GM23338 (cell line): Measurements from ENCODE around the gene GTPBP1. TPM values are rescaled to one million over a fixed set of nuclear protein-coding genes. Genes with fewer than 3 reads are reported as not detected.

ENCODE experiments used
- ATAC-seq: fragments of 200-7000 bp; cut with Tn5 transposase; 3 replicates; pipeline ENCODE4 v1.9.1; 2020
- DNase-seq: peaks from one replicate; pipeline ENCODE4 v3.0.0-alpha.2; 2015; ENCODE audit warnings: low spot score
- H2AFZ ChIP-seq: fragments of 200-600 bp; sonication (generic); 2 replicates; pipeline ENCODE4 v1.8.0; 2016; ENCODE audit warnings: antibody characterized with exemption, mild to moderate bottlenecking, moderate library complexity
- H3F3A ChIP-seq: fragments of 200-600 bp; sonication (generic); replicated peaks from 2 replicates; pipeline ENCODE4 v1.8.0; 2017; ENCODE audit warnings: antibody characterized with exemption, mixed run types, low read depth
- H3K27ac ChIP-seq: fragments of 200-600 bp; sonication (generic); 2 replicates; pipeline ENCODE4 v1.6.1; 2016; ENCODE audit warnings: low read depth
- H3K27me3 ChIP-seq: fragments of 200-600 bp; sonication (generic); 2 replicates; pipeline ENCODE4 v1.8.0; 2016; ENCODE audit warnings: mild to moderate bottlenecking, mixed run types, moderate library complexity; ENCODE audit not compliant: insufficient read depth
- H3K36me3 ChIP-seq: fragments of 200-600 bp; sonication (generic); 2 replicates; pipeline ENCODE4 v1.8.0; 2016; ENCODE audit warnings: mild to moderate bottlenecking; ENCODE audit not compliant: insufficient read depth
- H3K4me1 ChIP-seq: fragments of 200-600 bp; sonication (generic); 2 replicates; pipeline ENCODE4 v1.8.0; 2016; ENCODE audit warnings: mild to moderate bottlenecking, moderate library complexity; ENCODE audit not compliant: insufficient read depth
- H3K4me2 ChIP-seq: fragments of 200-600 bp; sonication (generic); 2 replicates; pipeline ENCODE4 v1.7.1; 2017; ENCODE audit warnings: mixed run types
- H3K4me3 ChIP-seq: fragments of 200-600 bp; sonication (generic); 2 replicates; pipeline ENCODE4 v1.6.1; 2016; ENCODE audit warnings: mixed run types
- H3K79me2 ChIP-seq: fragments of 200-600 bp; sonication (generic); replicated peaks from 2 replicates; pipeline ENCODE4 v1.8.0; 2017; ENCODE audit warnings: mild to moderate bottlenecking; ENCODE audit not compliant: insufficient read depth
- H3K9me2 ChIP-seq: fragments of 200-600 bp; sonication (generic); 2 replicates; pipeline ENCODE4 v1.8.0; 2017; ENCODE audit not compliant: insufficient read depth
- H4K20me1 ChIP-seq: fragments of 200-600 bp; sonication (generic); replicated peaks from 2 replicates; pipeline ENCODE4 v1.8.0; 2017; ENCODE audit warnings: mild to moderate bottlenecking; ENCODE audit not compliant: insufficient read depth
- H3K27ac Mint-ChIP-seq: 2 replicates; pipeline ENCODE4 v1.8.0; 2020; ENCODE audit warnings: inconsistent platforms, mild to moderate bottlenecking, moderate library complexity, mixed read lengths
- H3K27me3 Mint-ChIP-seq: 3 replicates; pipeline ENCODE4 v1.8.0; 2022; ENCODE audit warnings: low read depth, mild to moderate bottlenecking, moderate library complexity, mixed read lengths, inconsistent platforms; ENCODE audit not compliant: insufficient read depth, poor library complexity
- H3K36me3 Mint-ChIP-seq: 3 replicates; pipeline ENCODE4 v1.8.0; 2021; ENCODE audit warnings: low read depth, mild to moderate bottlenecking, inconsistent platforms, moderate library complexity, mixed read lengths
- H3K4me1 Mint-ChIP-seq: 3 replicates; pipeline ENCODE4 v1.8.0; 2020; ENCODE audit warnings: mild to moderate bottlenecking, inconsistent platforms, mixed read lengths
- H3K4me3 Mint-ChIP-seq: 3 replicates; pipeline ENCODE4 v1.8.0; 2021; ENCODE audit warnings: moderate library complexity, mild to moderate bottlenecking, inconsistent platforms, mixed read lengths
- H3K9me3 Mint-ChIP-seq: 3 replicates; pipeline ENCODE4 v1.8.0; 2020; ENCODE audit warnings: moderate library complexity, mild to moderate bottlenecking, inconsistent platforms, mixed read lengths
- CREB1 ChIP-seq: fragments of 250-450 bp; sonication (Bioruptor Pico); IDR thresholded peaks from 2 replicates; pipeline ENCODE4 v1.5.0; 2020; ENCODE audit warnings: low read depth, mild to moderate bottlenecking, moderate library complexity
- EZH2 ChIP-seq: fragments of 200-600 bp; sonication (generic); IDR thresholded peaks from one replicate; pipeline ENCODE4 v1.8.0; 2017; ENCODE audit warnings: antibody characterized with exemption, mild to moderate bottlenecking, low read depth; ENCODE audit not compliant: unreplicated experiment
- JUNB ChIP-seq: IDR thresholded peaks from one replicate; pipeline ENCODE4 v1.6.1; 2016; ENCODE audit warnings: antibody characterized with exemption; ENCODE audit not compliant: unreplicated experiment
- NANOG ChIP-seq: IDR thresholded peaks from 2 replicates; pipeline ENCODE4 v1.6.1; 2016; ENCODE audit warnings: antibody characterized with exemption, borderline replicate concordance
- POLR2AphosphoS5 ChIP-seq: IDR thresholded peaks from 2 replicates; pipeline ENCODE4 v1.6.1; 2016; ENCODE audit warnings: antibody characterized with exemption, low read depth
- ZNF114 ChIP-seq: fragments of 250-450 bp; sonication (Bioruptor Pico); IDR thresholded peaks from 2 replicates; pipeline ENCODE4 v1.5.0; 2020; ENCODE audit warnings: mild to moderate bottlenecking, moderate library complexity
- polyA plus RNA-seq: library from polyadenylated mRNA; unstranded; fragments of >200 nt; fragmentation: Nextera tagmentation; extraction: Ambion mirVana; gene quantifications from 2 replicates; pipeline ENCODE4 v1.2.1, GENCODE V29; 2016
- total RNA-seq: library from RNA; depleted of rRNA; stranded (reverse); fragments of >200 nt; shearing (Covaris generic); gene quantifications from 2 replicates; pipeline ENCODE4 v1.2.3, GENCODE V29; 2014
- TF ChIP-seq, protein P1 (sequence below), 2 experiments: fragments of 200-600 bp in 1 of 2; sonication (generic) in 1 of 2; conservative IDR thresholded peaks; 2 replicates each; pipeline versions ENCODE4 v1.5.1 to v1.6.1; 2016 to 2017; ENCODE audit warnings: antibody characterized with exemption in 2 of 2, low read depth in 2 of 2, mild to moderate bottlenecking in 2 of 2, moderate library complexity in 1 of 2
- TF ChIP-seq, protein P2 (sequence below): IDR thresholded peaks from 2 replicates; pipeline ENCODE4 v1.6.1; 2016; ENCODE audit warnings: antibody characterized with exemption
- TF ChIP-seq, protein P3 (sequence below): fragments of 250-450 bp; sonication (Bioruptor Pico); IDR thresholded peaks from 2 replicates; pipeline ENCODE4 v1.5.0; 2020; ENCODE audit warnings: mild to moderate bottlenecking, moderate library complexity

The GTPBP1 gene
- total and polyA plus RNA-seq, 2 experiments from 2014 or later, result 27.2 to 88.4 TPM

DNA sequence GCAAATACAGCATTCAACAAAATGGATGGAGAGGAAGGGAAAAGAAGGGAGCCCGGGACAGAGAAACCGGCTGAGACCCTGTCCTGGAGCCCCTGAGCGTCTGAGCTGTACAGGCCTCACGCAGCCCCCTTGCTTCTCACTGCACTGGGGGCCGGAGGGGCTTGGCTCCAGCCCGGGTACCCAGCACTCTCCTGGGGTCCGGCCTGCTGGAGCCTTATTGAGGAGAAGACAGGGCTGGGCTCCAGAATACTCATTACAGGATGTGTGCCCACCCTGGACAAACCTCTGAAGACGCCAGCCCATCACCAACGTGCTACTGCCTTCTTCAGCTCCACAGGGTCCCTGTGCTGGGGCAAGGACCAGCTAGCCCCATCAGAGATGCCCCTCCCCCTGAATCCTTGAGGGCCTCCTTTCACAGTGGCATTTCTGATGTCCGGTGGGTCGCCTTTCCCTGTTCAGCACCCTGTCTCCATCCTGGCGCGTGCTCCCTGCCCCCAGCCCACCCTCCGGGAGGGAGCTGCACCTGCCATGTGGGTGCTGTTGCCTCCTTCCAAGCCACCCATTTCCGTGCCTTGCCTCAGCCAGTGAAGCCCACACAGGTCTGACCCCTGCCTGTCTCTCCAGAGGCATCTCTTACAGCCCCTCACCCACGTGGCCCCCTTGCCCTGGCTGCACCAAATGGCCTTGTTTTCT lies 64.7 kb downstream of the GTPBP1 start:
- Histone ChIP-seq H3K4me1 (no peaks in the 10 kb centered on the region), H3K4me2 (no peak overlapping the region), H4K20me1 (no peaks in the 10 kb centered on the region), H2AFZ (no peak overlapping the region), H3K36me3 (no peaks in the 10 kb centered on the region), H3K27me3 (no peaks in the 10 kb centered on the region), H3K27ac (no peak overlapping the region), H3K9me2 (no peaks in the 10 kb centered on the region), H3K79me2 (no peaks in the 10 kb centered on the region), H3F3A (no peaks in the 10 kb centered on the region), H3K4me3 (no peak overlapping the region)
- no peak overlapping the region for H3K27ac Mint-ChIP-seq
- peaks cover 1% of the 10 kb centered on the region; the same call in 2 of the 3 replicates for H3K4me1 Mint-ChIP-seq
- ATAC-seq (no peak), DNase-seq (no peak)
- no peaks in the 10 kb centered on the region; the same call in 2 of the 3 replicates for H3K9me3 Mint-ChIP-seq
- peaks cover 12% of the 10 kb centered on the region for H3K27me3 Mint-ChIP-seq
- TF ChIP-seq EZH2, result no peak
- no peak for TF ChIP-seq NANOG
- TF ChIP-seq, protein P1, sequence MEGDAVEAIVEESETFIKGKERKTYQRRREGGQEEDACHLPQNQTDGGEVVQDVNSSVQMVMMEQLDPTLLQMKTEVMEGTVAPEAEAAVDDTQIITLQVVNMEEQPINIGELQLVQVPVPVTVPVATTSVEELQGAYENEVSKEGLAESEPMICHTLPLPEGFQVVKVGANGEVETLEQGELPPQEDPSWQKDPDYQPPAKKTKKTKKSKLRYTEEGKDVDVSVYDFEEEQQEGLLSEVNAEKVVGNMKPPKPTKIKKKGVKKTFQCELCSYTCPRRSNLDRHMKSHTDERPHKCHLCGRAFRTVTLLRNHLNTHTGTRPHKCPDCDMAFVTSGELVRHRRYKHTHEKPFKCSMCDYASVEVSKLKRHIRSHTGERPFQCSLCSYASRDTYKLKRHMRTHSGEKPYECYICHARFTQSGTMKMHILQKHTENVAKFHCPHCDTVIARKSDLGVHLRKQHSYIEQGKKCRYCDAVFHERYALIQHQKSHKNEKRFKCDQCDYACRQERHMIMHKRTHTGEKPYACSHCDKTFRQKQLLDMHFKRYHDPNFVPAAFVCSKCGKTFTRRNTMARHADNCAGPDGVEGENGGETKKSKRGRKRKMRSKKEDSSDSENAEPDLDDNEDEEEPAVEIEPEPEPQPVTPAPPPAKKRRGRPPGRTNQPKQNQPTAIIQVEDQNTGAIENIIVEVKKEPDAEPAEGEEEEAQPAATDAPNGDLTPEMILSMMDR (conservative IDR thresholded peaks at IDR 0.05; ENCODE audit: low read depth in 2 of 2), result no peak
- TF ChIP-seq, protein P2, sequence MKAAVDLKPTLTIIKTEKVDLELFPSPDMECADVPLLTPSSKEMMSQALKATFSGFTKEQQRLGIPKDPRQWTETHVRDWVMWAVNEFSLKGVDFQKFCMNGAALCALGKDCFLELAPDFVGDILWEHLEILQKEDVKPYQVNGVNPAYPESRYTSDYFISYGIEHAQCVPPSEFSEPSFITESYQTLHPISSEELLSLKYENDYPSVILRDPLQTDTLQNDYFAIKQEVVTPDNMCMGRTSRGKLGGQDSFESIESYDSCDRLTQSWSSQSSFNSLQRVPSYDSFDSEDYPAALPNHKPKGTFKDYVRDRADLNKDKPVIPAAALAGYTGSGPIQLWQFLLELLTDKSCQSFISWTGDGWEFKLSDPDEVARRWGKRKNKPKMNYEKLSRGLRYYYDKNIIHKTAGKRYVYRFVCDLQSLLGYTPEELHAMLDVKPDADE, result no peak
- no peak for TF ChIP-seq POLR2AphosphoS5
- TF ChIP-seq ZNF114 (CRISPR knock-in tag), result no peak
- TF ChIP-seq, protein P3, sequence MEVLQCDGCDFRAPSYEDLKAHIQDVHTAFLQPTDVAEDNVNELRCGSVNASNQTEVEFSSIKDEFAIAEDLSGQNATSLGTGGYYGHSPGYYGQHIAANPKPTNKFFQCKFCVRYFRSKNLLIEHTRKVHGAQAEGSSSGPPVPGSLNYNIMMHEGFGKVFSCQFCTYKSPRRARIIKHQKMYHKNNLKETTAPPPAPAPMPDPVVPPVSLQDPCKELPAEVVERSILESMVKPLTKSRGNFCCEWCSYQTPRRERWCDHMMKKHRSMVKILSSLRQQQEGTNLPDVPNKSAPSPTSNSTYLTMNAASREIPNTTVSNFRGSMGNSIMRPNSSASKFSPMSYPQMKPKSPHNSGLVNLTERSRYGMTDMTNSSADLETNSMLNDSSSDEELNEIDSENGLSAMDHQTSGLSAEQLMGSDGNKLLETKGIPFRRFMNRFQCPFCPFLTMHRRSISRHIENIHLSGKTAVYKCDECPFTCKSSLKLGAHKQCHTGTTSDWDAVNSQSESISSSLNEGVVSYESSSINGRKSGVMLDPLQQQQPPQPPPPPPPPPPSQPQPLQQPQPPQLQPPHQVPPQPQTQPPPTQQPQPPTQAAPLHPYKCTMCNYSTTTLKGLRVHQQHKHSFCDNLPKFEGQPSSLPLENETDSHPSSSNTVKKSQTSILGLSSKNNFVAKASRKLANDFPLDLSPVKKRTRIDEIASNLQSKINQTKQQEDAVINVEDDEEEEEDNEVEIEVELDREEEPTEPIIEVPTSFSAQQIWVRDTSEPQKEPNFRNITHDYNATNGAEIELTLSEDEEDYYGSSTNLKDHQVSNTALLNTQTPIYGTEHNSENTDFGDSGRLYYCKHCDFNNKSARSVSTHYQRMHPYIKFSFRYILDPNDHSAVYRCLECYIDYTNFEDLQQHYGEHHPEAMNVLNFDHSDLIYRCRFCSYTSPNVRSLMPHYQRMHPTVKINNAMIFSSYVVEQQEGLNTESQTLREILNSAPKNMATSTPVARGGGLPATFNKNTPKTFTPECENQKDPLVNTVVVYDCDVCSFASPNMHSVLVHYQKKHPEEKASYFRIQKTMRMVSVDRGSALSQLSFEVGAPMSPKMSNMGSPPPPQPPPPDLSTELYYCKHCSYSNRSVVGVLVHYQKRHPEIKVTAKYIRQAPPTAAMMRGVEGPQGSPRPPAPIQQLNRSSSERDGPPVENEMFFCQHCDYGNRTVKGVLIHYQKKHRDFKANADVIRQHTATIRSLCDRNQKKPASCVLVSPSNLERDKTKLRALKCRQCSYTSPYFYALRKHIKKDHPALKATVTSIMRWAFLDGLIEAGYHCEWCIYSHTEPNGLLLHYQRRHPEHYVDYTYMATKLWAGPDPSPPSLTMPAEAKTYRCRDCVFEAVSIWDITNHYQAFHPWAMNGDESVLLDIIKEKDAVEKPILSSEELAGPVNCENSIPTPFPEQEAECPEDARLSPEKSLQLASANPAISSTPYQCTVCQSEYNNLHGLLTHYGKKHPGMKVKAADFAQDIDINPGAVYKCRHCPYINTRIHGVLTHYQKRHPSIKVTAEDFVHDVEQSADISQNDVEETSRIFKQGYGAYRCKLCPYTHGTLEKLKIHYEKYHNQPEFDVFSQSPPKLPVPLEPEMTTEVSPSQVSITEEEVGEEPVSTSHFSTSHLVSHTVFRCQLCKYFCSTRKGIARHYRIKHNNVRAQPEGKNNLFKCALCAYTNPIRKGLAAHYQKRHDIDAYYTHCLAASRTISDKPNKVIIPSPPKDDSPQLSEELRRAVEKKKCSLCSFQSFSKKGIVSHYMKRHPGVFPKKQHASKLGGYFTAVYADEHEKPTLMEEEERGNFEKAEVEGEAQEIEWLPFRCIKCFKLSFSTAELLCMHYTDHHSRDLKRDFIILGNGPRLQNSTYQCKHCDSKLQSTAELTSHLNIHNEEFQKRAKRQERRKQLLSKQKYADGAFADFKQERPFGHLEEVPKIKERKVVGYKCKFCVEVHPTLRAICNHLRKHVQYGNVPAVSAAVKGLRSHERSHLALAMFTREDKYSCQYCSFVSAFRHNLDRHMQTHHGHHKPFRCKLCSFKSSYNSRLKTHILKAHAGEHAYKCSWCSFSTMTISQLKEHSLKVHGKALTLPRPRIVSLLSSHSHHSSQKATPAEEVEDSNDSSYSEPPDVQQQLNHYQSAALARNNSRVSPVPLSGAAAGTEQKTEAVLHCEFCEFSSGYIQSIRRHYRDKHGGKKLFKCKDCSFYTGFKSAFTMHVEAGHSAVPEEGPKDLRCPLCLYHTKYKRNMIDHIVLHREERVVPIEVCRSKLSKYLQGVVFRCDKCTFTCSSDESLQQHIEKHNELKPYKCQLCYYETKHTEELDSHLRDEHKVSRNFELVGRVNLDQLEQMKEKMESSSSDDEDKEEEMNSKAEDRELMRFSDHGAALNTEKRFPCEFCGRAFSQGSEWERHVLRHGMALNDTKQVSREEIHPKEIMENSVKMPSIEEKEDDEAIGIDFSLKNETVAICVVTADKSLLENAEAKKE, result no peak
- no peak for TF ChIP-seq CREB1 (CRISPR knock-in tag)
- no peak for TF ChIP-seq JUNB
- no peaks in the 10 kb centered on the region for H3K36me3 Mint-ChIP-seq
- no peak overlapping the region for H3K4me3 Mint-ChIP-seq
